HepG2 (cell line): ENCODE results near the gene SYS1. TPM values are rescaled to one million over a fixed set of nuclear protein-coding genes. Genes with fewer than 3 reads are reported as not detected.

Source experiments
- ATF2 ChIP-seq: sonication (generic); formaldehyde crosslinking; IDR thresholded peaks from 2 replicates; pipeline ENCODE4 v1.4.0; 2020; ENCODE audit warnings: missing genetic modification reagents
- KIAA2018 ChIP-seq: sonication (generic); formaldehyde crosslinking; IDR thresholded peaks from 2 replicates; pipeline ENCODE4 v1.5.0; 2020; ENCODE audit warnings: mild to moderate bottlenecking, missing genetic modification reagents, borderline replicate concordance
- KMT2B ChIP-seq: IDR thresholded peaks from 2 replicates; pipeline ENCODE4 v1.6.1; 2016; ENCODE audit warnings: missing genetic modification reagents, missing compliant biosample characterization
- NR2F1 ChIP-seq, 2 experiments: fragments of 450-650 bp in 1 of 2; formaldehyde crosslinking in 1 of 2; IDR thresholded peaks; 2 replicates each; pipeline versions ENCODE4 v1.5.0 to v1.6.1; 2016 to 2020; ENCODE audit warnings: mild to moderate bottlenecking in 1 of 2, missing compliant biosample characterization in 1 of 2, missing genetic modification reagents in 1 of 2, moderate library complexity in 1 of 2
- SMAD1 ChIP-seq: sonication (generic); formaldehyde crosslinking; IDR thresholded peaks from 2 replicates; pipeline ENCODE4 v1.4.0; 2020; ENCODE audit warnings: missing genetic modification reagents, low read depth, mild to moderate bottlenecking, borderline replicate concordance
- SMAD3 ChIP-seq: sonication (generic); formaldehyde crosslinking; IDR thresholded peaks from 2 replicates; pipeline ENCODE4 v1.4.0; 2020; ENCODE audit warnings: missing genetic modification reagents
- SOX13 ChIP-seq, 3 experiments: fragments of 450-650 bp in 1 of 3; sonication (generic) in 1 of 3; formaldehyde crosslinking in 1 of 3; IDR thresholded peaks in 2 of 3; conservative IDR thresholded peaks in 1 of 3; 2 replicates each; pipeline versions ENCODE4 v1.5.0 to v1.6.1; 2016 to 2020; ENCODE audit warnings: antibody characterized with exemption in 1 of 3, mild to moderate bottlenecking in 1 of 3, missing compliant biosample characterization in 1 of 3, missing genetic modification reagents in 1 of 3, moderate library complexity in 1 of 3
- SPEN ChIP-seq: sonication (generic); formaldehyde crosslinking; IDR thresholded peaks from 2 replicates; pipeline ENCODE4 v1.5.1; 2020; ENCODE audit warnings: low read depth, mild to moderate bottlenecking, missing genetic modification reagents
- THRA ChIP-seq: sonication (generic); formaldehyde crosslinking; IDR thresholded peaks from 2 replicates; pipeline ENCODE4 v1.4.0; 2020; ENCODE audit warnings: missing genetic modification reagents, borderline replicate concordance
- ZHX1 ChIP-seq: sonication (generic); formaldehyde crosslinking; IDR thresholded peaks from 2 replicates; pipeline ENCODE4 v1.8.1; 2022; ENCODE audit warnings: low read depth, mild to moderate bottlenecking, missing genetic modification reagents
- ZNF580 ChIP-seq: IDR thresholded peaks from 2 replicates; pipeline ENCODE4 v1.6.1; 2016; ENCODE audit warnings: low read depth, borderline replicate concordance
- ZNF792 ChIP-seq: IDR thresholded peaks from 2 replicates; pipeline ENCODE4 v1.6.1; 2016
- polyA plus RNA-seq, 8 experiments: library from polyadenylated mRNA; depleted of rRNA in 3 of 8; stranded (reverse) in 7 of 8; unstranded in 1 of 8; fragments of >200 nt; fragmentation: Illumina TruSeq in 4 of 8; extraction: Trizol in 4 of 8; gene quantifications; 2 replicates each; pipeline versions ENCODE4 v1.2.1 to v1.2.3, GENCODE V29; 2011 to 2016; ENCODE audit warnings: low read depth in 4 of 8, missing spikeins in 1 of 8, mixed read lengths in 1 of 8; ENCODE audit not compliant: insufficient read depth in 1 of 8
- total RNA-seq, 5 experiments: library from RNA; depleted of rRNA; stranded (reverse); fragments of >200 nt; fragmentation: Illumina TruSeq; extraction: Trizol; gene quantifications; 2 replicates each; pipeline ENCODE4 v1.2.3, GENCODE V29; 2016; ENCODE audit warnings: low read depth in 1 of 5
- TF ChIP-seq, protein P1 (sequence below): IDR thresholded peaks from 2 replicates; pipeline ENCODE4 v1.6.1; 2012; ENCODE audit warnings: inconsistent platforms

Gene SYS1
- total and polyA plus RNA-seq, 2 of the 13 experiments (the other 11 are each of a cell fraction or from before 2014, with no cell fraction given), result 38.3 to 65.6 TPM

DNA sequence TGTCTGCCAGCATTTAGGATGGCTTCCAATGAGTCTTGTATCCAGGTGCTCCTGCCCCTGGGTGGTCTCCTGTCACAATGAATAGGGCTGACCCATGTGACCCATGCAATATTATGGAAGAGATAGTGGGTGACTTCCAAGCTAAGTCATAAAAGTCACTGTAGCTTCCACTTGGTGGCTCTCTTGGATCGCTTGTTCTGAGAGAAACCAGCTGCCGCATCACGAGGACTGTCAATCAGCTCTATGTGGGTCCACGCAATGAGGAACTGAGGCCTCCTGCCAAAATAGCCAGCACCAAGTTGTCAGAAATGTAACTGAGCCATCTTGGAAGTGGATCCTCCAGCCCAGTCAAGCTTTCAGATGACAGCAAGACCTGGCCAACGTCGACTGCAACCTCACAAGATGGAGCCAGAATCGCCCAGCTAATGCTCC is 40.0 kb upstream of the SYS1 start (continued):
- TF ChIP-seq KIAA2018 (CRISPR knock-in tag), result no peak
- no peak for TF ChIP-seq SOX13 (IDR thresholded peaks at IDR 0.05)
- TF ChIP-seq SOX13 (CRISPR knock-in tag; conservative IDR thresholded peaks at IDR 0.05 in 1 of 2, IDR thresholded peaks at IDR 0.05 in 1 of 2), result peak in 1 of 2 experiments; percentile 47; a peak in 1 of 4 replicates
- peak; percentile 61; the same call in 1 of the 2 replicates for TF ChIP-seq ZNF580 (CRISPR knock-in tag)
- 0 out of 2 replicates have a peak, but pooled peaks have one; percentile 25 for TF ChIP-seq SMAD1
- TF ChIP-seq NR2F1 (CRISPR knock-in tag; IDR thresholded peaks at IDR 0.05), result peak in 1 of 2 experiments; percentile 13; a peak in 2 of 4 replicates
- TF ChIP-seq ZHX1 (CRISPR knock-in tag), result 0 out of 2 replicates have a peak, but pooled peaks have one; percentile 28
- peak; percentile 65; the same call in 1 of the 2 replicates for TF ChIP-seq ATF2
- TF ChIP-seq, protein P1, sequence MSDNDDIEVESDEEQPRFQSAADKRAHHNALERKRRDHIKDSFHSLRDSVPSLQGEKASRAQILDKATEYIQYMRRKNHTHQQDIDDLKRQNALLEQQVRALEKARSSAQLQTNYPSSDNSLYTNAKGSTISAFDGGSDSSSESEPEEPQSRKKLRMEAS, result peak; percentile 33; the same call in 1 of the 2 replicates
- TF ChIP-seq ZNF792 (CRISPR knock-in tag), result peak; percentile 98
- peak; percentile 73; the same call in 1 of the 2 replicates for TF ChIP-seq SMAD3 (CRISPR knock-in tag)
- TF ChIP-seq KMT2B, result peak; percentile 53; the same call in 1 of the 2 replicates
- TF ChIP-seq SPEN (CRISPR knock-in tag), result peak; percentile 18; the same call in 1 of the 2 replicates
- peak; percentile 66 for TF ChIP-seq THRA (CRISPR knock-in tag)
